C4-2B (cell line): ENCODE results near the gene ARID5B.

Experiments used
- H3K27ac ChIP-seq: fragments of 450-650 bp; 2 replicates; pipeline ENCODE4 v1.5.1; 2017
- CTCF ChIP-seq: fragments of 450-650 bp; conservative IDR thresholded peaks from 2 replicates; pipeline ENCODE4 v1.5.1; 2017; ENCODE audit warnings: mild to moderate bottlenecking
- ZFX ChIP-seq: fragments of 450-650 bp; IDR thresholded peaks from 2 replicates; pipeline ENCODE4 v1.6.1; 2017

Gene ARID5B

GRCh38 chr10:62012318-62012717, 110.8 kb downstream of the ARID5B start:
- TF ChIP-seq ZFX, result no peak
- peak overlapping the region; percentile 66 for H3K27ac ChIP-seq

GRCh38 chr10:62014510-62014909, 113.0 kb downstream of the ARID5B start:
- TF ChIP-seq CTCF (no peak), ZFX (no peak)
- peak overlapping the region; percentile 58; the same call in 1 of the 2 replicates for H3K27ac ChIP-seq

- peak overlapping the region; percentile 89 for H3K27ac ChIP-seq
- TF ChIP-seq CTCF (no peak), ZFX (no peak)
Observed at GRCh38 chr10:62015994-62016393, 114.5 kb downstream of the ARID5B start.

- no peak for TF ChIP-seq CTCF
- no peak for TF ChIP-seq ZFX
- H3K27ac ChIP-seq, result peak overlapping the region; percentile 91
Observed at GRCh38 chr10:62016623-62017490, 115.4 kb downstream of the ARID5B start.

GRCh38 chr10:62017491-62017870, 116.0 kb downstream of the ARID5B start:
- H3K27ac ChIP-seq, result peak overlapping the region; percentile 91
- TF ChIP-seq CTCF (no peak), ZFX (no peak)

- TF ChIP-seq ZFX, result no peak
- no peak for TF ChIP-seq CTCF
- peak overlapping the region; percentile 63; the same call in 1 of the 2 replicates for H3K27ac ChIP-seq
Observed at GRCh38 chr10:62018131-62018911, 116.8 kb downstream of the ARID5B start.

GRCh38 chr10:62019013-62019684, 117.7 kb downstream of the ARID5B start:
- H3K27ac ChIP-seq, result peak overlapping the region; percentile 66; the same call in 1 of the 2 replicates
- TF ChIP-seq CTCF, result no peak
- no peak for TF ChIP-seq ZFX
